GM23248 (cell line): ENCODE results near the gene KNDC1. TPM values are rescaled to one million over a fixed set of nuclear protein-coding genes. Genes with fewer than 3 reads are reported as not detected.

Experiments used
- DNase-seq: peaks from one replicate; pipeline ENCODE4 v3.0.0-alpha.2; 2015
- H2AFZ ChIP-seq: fragments of 200-600 bp; sonication (generic); 2 replicates; pipeline ENCODE4 v1.6.1; 2016; ENCODE audit warnings: antibody characterized with exemption
- H3F3A ChIP-seq: fragments of 200-600 bp; sonication (generic); 2 replicates; pipeline ENCODE4 v1.6.1; 2016; ENCODE audit warnings: mild to moderate bottlenecking, antibody characterized with exemption, mixed run types; ENCODE audit not compliant: insufficient read depth
- H3K27ac ChIP-seq: fragments of 200-600 bp; sonication (generic); 2 replicates; pipeline ENCODE4 v1.5.1; 2016; ENCODE audit warnings: mild to moderate bottlenecking
- H3K27me3 ChIP-seq: fragments of 200-600 bp; sonication (generic); replicated peaks from 2 replicates; pipeline ENCODE4 v1.6.1; 2016; ENCODE audit warnings: mild to moderate bottlenecking; ENCODE audit not compliant: insufficient read depth
- H3K36me3 ChIP-seq: fragments of 200-600 bp; sonication (generic); 2 replicates; pipeline ENCODE4 v1.6.1; 2016; ENCODE audit warnings: low read depth, mild to moderate bottlenecking
- H3K4me1 ChIP-seq: fragments of 200-600 bp; sonication (generic); 2 replicates; pipeline ENCODE4 v1.6.1; 2016; ENCODE audit warnings: mild to moderate bottlenecking; ENCODE audit not compliant: insufficient read depth
- H3K4me2 ChIP-seq: fragments of 200-600 bp; sonication (generic); one replicate; pipeline ENCODE4 v1.6.1; 2016; ENCODE audit warnings: mild to moderate bottlenecking; ENCODE audit not compliant: unreplicated experiment
- H3K4me3 ChIP-seq: fragments of 200-600 bp; sonication (generic); 2 replicates; pipeline ENCODE4 v1.5.1; 2016; ENCODE audit warnings: mild to moderate bottlenecking
- H3K79me2 ChIP-seq: fragments of 200-600 bp; sonication (generic); 2 replicates; pipeline ENCODE4 v1.6.1; 2016; ENCODE audit warnings: mild to moderate bottlenecking; ENCODE audit not compliant: insufficient read depth
- H3K9ac ChIP-seq: fragments of 200-600 bp; sonication (generic); 2 replicates; pipeline ENCODE4 v1.6.1; 2016; ENCODE audit warnings: mild to moderate bottlenecking
- H3K9me2 ChIP-seq: fragments of 200-600 bp; sonication (generic); 2 replicates; pipeline ENCODE4 v1.6.1; 2016; ENCODE audit warnings: mixed run types, mild to moderate bottlenecking, moderate library complexity; ENCODE audit not compliant: insufficient read depth
- H3K9me3 ChIP-seq: fragments of 200-600 bp; sonication (generic); one replicate; pipeline ENCODE4 v1.6.1; 2017; ENCODE audit warnings: low read depth
- H4K20me1 ChIP-seq: fragments of 200-600 bp; sonication (generic); 2 replicates; pipeline ENCODE4 v1.6.0; 2016; ENCODE audit not compliant: insufficient read depth
- EZH2 ChIP-seq: fragments of 200-600 bp; sonication (generic); IDR thresholded peaks from 2 replicates; pipeline ENCODE4 v1.6.1; 2018; ENCODE audit warnings: antibody characterized with exemption, mild to moderate bottlenecking; ENCODE audit not compliant: insufficient read depth, poor library complexity, severe bottlenecking
- EZH2phosphoT487 ChIP-seq: fragments of 200-600 bp; sonication (generic); IDR thresholded peaks from 2 replicates; pipeline ENCODE4 v1.6.1; 2018; ENCODE audit warnings: antibody characterized with exemption, moderate library complexity, mild to moderate bottlenecking, low read depth; ENCODE audit not compliant: insufficient read depth
- WGBS, 2 experiments: methylation state at CpG; one replicate each; pipeline ENCODE4 v1.1.6; 2015 to 2017; ENCODE audit warnings: low lambda C conversion rate in 2 of 2, low coverage in 1 of 2; ENCODE audit errors: missing lambda C conversion rate in 2 of 2; 5-methylcytosine and 5-hydroxymethylcytosine counted together
- in situ Hi-C: fragments of 300-500 bp; cut with MboI; formaldehyde crosslinking; loops from 2 replicates; pipeline ENCODE4 v1.15.0; 2020
- polyA plus RNA-seq: library from polyadenylated mRNA; unstranded; fragments of >200 nt; fragmentation: Nextera tagmentation; extraction: Ambion mirVana; gene quantifications from 2 replicates; pipeline ENCODE4 v1.2.1, GENCODE V29; 2016
- total RNA-seq: library from RNA; depleted of rRNA; stranded (reverse); fragments of >200 nt; shearing (Covaris generic); gene quantifications from 2 replicates; pipeline ENCODE4 v1.2.3, GENCODE V29; 2014

Gene KNDC1
- total and polyA plus RNA-seq, 2 experiments from 2014 or later: 0.44 to 0.54 TPM

DNA sequence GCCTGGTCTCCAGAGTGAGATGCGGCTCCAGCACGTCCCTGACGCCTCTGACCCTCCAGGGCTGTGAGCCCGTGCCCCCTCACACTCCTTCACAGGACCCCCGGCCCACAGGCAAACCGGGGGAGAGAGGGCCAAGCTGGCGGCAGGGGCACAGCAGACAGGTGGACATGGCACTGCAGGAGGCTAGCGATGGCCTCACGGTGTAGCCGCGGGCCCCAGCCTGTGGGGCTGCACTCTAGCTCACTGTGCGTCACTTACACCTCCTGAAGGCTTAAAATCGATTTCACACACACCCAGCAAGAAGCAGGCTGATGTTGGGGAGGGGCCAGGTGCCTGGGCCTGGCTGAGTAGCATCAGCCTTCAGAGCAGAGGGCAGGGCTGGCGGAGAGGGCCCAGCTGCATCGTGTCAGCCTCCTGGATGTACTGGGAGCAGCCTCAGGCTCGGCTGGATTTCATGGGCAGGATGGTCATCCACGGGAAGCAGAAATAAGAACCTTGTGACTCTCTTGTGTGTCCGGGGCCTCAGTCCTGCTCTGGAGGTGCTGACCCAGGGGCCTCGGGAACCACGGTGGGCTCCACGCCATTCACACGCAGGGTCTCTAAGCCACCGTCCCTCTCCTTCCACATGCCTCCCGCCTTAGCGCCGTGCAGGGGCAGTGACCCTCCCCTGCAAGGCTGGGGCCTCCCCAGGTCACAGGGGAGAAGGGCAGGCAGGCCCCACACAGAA is 19.4 kb upstream of the KNDC1 start:
- in situ Hi-C loops: no loop called here
- WGBS, 2 experiments: 43 to 60% methylated on average over 23 to 24 of the region's 26 CpGs
- TF ChIP-seq EZH2 (no peak), EZH2phosphoT487 (no peak)

DNA sequence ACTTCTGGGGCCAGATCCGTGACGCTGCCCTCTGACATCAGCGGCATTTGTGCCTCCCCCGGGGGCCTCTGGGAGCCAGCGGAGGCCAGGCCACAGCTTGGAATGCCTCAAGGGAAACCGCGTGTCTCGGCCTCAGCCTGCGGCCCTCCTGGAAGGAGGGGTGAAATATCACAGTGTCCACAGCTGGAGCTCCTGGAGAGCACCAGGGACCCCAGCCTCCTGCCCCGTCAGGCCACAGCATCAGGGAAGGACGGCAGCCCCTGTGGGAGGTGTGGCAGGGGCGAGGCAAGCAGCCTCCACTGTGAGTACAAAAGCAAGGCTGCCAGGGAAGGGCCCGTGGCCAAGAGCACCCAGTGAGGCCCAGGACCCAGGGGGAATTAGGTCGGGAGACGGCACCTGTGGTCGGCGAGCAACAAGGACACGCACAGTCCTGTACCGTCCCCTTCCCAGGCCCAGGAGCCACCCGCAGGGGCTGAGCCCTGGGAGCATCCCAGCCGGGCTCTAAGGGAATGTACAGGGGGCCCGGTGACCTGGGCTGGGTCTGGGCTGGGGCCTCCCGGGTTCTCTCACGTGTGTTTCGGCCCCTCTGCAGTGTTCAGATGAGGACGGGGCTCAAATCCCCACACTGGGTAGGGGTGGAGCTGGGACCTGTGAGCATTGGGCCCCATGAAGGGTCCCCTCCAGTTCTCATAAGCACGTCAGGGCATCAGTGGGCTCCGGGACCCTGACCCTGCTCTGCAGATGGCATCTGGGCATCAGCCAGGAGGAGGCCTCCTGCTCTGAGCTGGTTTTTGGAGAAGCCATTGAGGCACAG is 18.7 kb upstream of the KNDC1 start:
- Histone ChIP-seq H3F3A (no peaks in the 10 kb centered on the region), H3K4me3 (no peak overlapping the region), H3K4me2 (no peak overlapping the region), H3K79me2 (no peaks in the 10 kb centered on the region), H3K27ac (no peak overlapping the region), H2AFZ (no peak overlapping the region), H3K9me3 (no peaks in the 10 kb centered on the region), H3K27me3 (peaks cover 7% of the 10 kb centered on the region; the same call in 1 of the 2 replicates), H4K20me1 (no peaks in the 10 kb centered on the region), H3K36me3 (no peaks in the 10 kb centered on the region), H3K4me1 (no peaks in the 10 kb centered on the region), H3K9ac (no peak overlapping the region), H3K9me2 (no peaks in the 10 kb centered on the region)
- TF ChIP-seq EZH2 (no peak), EZH2phosphoT487 (no peak)
- WGBS, 2 experiments: 68 to 74% methylated on average over 23 to 26 of the region's 28 CpGs
- in situ Hi-C loops: no loop called here
- DNase-seq: no peak

More for the DNA sequence above, 19.4 kb upstream of the KNDC1 start:
- no peak for DNase-seq
- H4K20me1 ChIP-seq: no peaks in the 10 kb centered on the region
- 0 out of 2 replicates have a peak, but pooled peaks cover 3% of the 10 kb centered on the region for H3K27me3 ChIP-seq
- H3K79me2 ChIP-seq: no peaks in the 10 kb centered on the region
- H3K9ac ChIP-seq: no peak overlapping the region
- no peaks in the 10 kb centered on the region for H3K9me2 ChIP-seq
- no peak overlapping the region for H2AFZ ChIP-seq
- H3K27ac ChIP-seq: no peak overlapping the region
- H3K4me2 ChIP-seq: no peak overlapping the region
- no peaks in the 10 kb centered on the region for H3F3A ChIP-seq
- H3K36me3 ChIP-seq: no peaks in the 10 kb centered on the region
- H3K4me1 ChIP-seq: no peaks in the 10 kb centered on the region
- H3K9me3 ChIP-seq: no peaks in the 10 kb centered on the region
- H3K4me3 ChIP-seq: no peak overlapping the region

DNA sequence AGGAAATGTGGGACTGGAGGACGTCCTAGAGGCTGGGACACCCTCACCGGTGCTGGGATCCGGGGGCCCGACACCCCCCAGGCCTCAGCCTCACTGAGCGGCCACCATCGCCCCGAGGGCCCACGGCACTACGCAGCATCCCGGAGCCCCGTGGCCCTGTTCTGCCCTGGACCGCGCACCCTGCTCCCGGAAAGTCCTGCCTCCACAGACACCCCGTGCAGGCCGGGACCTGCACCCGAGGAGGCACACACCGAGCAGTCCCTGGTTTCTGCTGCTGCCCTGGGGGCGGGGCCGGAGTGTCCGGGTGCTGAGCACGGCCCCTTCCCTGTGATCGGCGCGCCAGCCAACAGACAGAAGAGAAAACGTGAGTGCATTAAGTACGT is 18.1 kb upstream of the KNDC1 start:
- no peak for TF ChIP-seq EZH2
- TF ChIP-seq EZH2phosphoT487: no peak
- H2AFZ ChIP-seq: no peak overlapping the region
- H3K27me3 ChIP-seq: peaks cover 13% of the 10 kb centered on the region; the same call in 1 of the 2 replicates
- DNase-seq: no peak
- no peak overlapping the region for H3K4me3 ChIP-seq
- H3K27ac ChIP-seq: no peak overlapping the region
- no peaks in the 10 kb centered on the region for H3K79me2 ChIP-seq
- in situ Hi-C loops: no loop called here
- H3K4me2 ChIP-seq: no peak overlapping the region
- no peaks in the 10 kb centered on the region for H3K9me2 ChIP-seq
- H3K9me3 ChIP-seq: no peaks in the 10 kb centered on the region
- no peaks in the 10 kb centered on the region for H3K36me3 ChIP-seq
- 63 to 69% methylated on average over 16 to 27 of the region's 27 CpGs for WGBS, 2 experiments
- H3K4me1 ChIP-seq: no peaks in the 10 kb centered on the region
- H3F3A ChIP-seq: no peaks in the 10 kb centered on the region
- H4K20me1 ChIP-seq: no peaks in the 10 kb centered on the region
- H3K9ac ChIP-seq: no peak overlapping the region

DNA sequence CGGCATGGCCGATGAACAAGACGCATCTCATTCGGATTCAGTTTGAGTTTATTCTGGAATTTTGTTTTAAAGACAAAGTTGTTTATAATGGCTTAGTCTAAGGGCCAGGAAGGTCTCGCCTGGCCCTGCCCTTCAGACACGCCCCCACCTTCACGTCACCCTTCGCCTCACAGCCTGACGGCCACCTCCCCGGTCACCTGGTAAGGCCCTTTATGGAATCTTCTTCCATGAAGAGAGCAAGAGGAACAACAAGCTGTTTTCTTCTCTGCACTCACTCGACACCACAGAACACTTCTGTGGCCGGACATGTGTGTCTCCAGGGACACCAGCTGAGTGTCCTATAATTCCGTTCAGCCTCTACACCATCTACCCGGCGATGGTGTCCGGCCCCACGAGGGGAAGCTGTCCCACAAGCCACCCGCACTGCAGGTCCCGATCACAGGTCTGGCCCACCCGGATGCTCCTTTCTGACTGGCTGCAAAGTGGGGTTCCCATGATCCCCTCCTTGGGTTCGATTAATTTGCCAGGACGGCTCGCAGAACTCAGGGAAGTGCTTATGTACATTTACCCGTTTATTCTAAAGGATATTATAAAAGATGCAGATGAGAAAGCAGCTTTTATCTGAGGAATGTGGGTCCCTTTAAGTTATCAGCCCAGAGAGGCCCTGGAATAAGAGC is 17.4 kb upstream of the KNDC1 start:
- Histone ChIP-seq H3K79me2 (no peaks in the 10 kb centered on the region), H3K9me3 (no peaks in the 10 kb centered on the region), H2AFZ (no peak overlapping the region), H3K9ac (no peak overlapping the region), H3K4me3 (no peak overlapping the region), H3K36me3 (no peaks in the 10 kb centered on the region), H4K20me1 (no peaks in the 10 kb centered on the region), H3K4me1 (no peaks in the 10 kb centered on the region), H3K9me2 (no peaks in the 10 kb centered on the region), H3F3A (no peaks in the 10 kb centered on the region), H3K4me2 (no peak overlapping the region), H3K27me3 (peaks cover 21% of the 10 kb centered on the region; the same call in 1 of the 2 replicates), H3K27ac (no peak overlapping the region)
- no peak for DNase-seq
- in situ Hi-C loops: no loop called here
- 82 to 83% methylated on average over 24 of the region's 24 CpGs for WGBS, 2 experiments
- TF ChIP-seq EZH2 (no peak), EZH2phosphoT487 (no peak)
